ENCODE results near the gene OR6C76. TPM values are rescaled to one million over a fixed set of nuclear protein-coding genes. Genes with fewer than 3 reads are reported as not detected.

The OR6C76 gene
- not detected in 2 replicates for total RNA-seq (2021; fragmentation: NEBNext Ultra II Directional; extraction: Animal tissue kit (Norgen Biotek cat#: 25700))
- not detected in 2 replicates for polyA plus RNA-seq (2011; rRNA removed)
- not detected for polyA plus RNA-seq (2011; cell fraction: cytosol; rRNA removed)
- not detected for polyA plus RNA-seq (2011; cell fraction: nucleus; rRNA removed)
- polyA plus RNA-seq (2012, experiment 1 of 2) = not detected in 4 replicates
- not detected for polyA plus RNA-seq (2012, experiment 2 of 2)
- not detected for polyA plus RNA-seq (2013, experiment 1 of 2)
- polyA plus RNA-seq (2013, experiment 2 of 2) = not detected
- not detected in 2 replicates for polyA minus RNA-seq (2011; rRNA and poly(A)+ RNA removed)
- not detected for polyA minus RNA-seq (2011; cell fraction: cytosol; rRNA and poly(A)+ RNA removed)
- polyA minus RNA-seq (2011; cell fraction: nucleus; rRNA and poly(A)+ RNA removed) = not detected
- long read RNA-seq, experiment 1 = 0 reads
- long read RNA-seq, experiment 2 = 0 reads

- Histone ChIP-seq H3K79me1 (ENCODE audit: low read depth, low read length) (no peaks in the 10 kb centered on the region), H4K20me1 (replicated peaks in 1 of 2; ENCODE audit: control insufficient read depth in 1 of 2, insufficient read depth in 2 of 2, low read length in 2 of 2) (no peaks in the 10 kb centered on the region), H2BK20ac (ENCODE audit: low read length) (no peak within 1 kb of the TSS), H3K4me1 (replicated peaks in 1 of 4; ENCODE audit: control insufficient read depth in 3 of 4, insufficient read depth in 4 of 4, low read length in 3 of 4) (peaks cover 0 to 8% (median 2%) of the 10 kb centered on the region in 4 experiments; a peak in 3 of 7 replicates), H3K14ac (ENCODE audit: insufficient read length) (no peak within 1 kb of the TSS), H4K91ac (replicated peaks; ENCODE audit: insufficient read length, low read length) (no peak within 1 kb of the TSS), H3K9ac (replicated peaks in 1 of 4; ENCODE audit: extremely low read depth in 1 of 4, low read depth in 3 of 4, low read length in 3 of 4) (no peak within 1 kb of the TSS), H2BK12ac (ENCODE audit: low read depth, low read length) (no peak within 1 kb of the TSS), H2BK120ac (replicated peaks; ENCODE audit: low read depth, low read length) (no peak within 1 kb of the TSS), H2BK15ac (ENCODE audit: low read length) (0 out of 2 replicates have a peak within 1 kb of the TSS, but pooled peaks have one; percentile 74), H2BK5ac (ENCODE audit: low read depth, low read length) (no peak within 1 kb of the TSS), H3K23me2 (ENCODE audit: low read depth, low read length) (no peaks in the 10 kb centered on the region), H3K27me3 (replicated peaks in 1 of 4; ENCODE audit: control insufficient read depth in 3 of 4, extremely low read depth in 1 of 4, insufficient read depth in 3 of 4, low read length in 3 of 4) (no peaks in the 10 kb centered on the region), H3K4me3 (ENCODE audit: extremely low read depth in 1 of 4, insufficient read depth in 2 of 4, low read depth in 3 of 4, low read length in 4 of 4) (no peak within 1 kb of the TSS), H4K8ac (ENCODE audit: extremely low read depth, insufficient read depth, low read length) (no peak within 1 kb of the TSS), H2AFZ (ENCODE audit: low read length) (peak within 1 kb of the TSS; percentile 27; the same call in 1 of the 2 replicates), H3K56ac (replicated peaks; ENCODE audit: insufficient read length, low read depth, low read length) (no peak within 1 kb of the TSS), H3K36me3 (ENCODE audit: control insufficient read depth in 2 of 4, insufficient read depth in 4 of 4, low read length in 3 of 4) (no peaks in the 10 kb centered on the region), H4K5ac (ENCODE audit: insufficient read length, low read depth, low read length) (no peak within 1 kb of the TSS), H3K79me2 (ENCODE audit: control insufficient read depth in 1 of 2, insufficient read depth in 2 of 2, low read length in 2 of 2) (no peaks in the 10 kb centered on the region), H3K9me3 (ENCODE audit: insufficient read depth in 2 of 2, low read depth in 1 of 2, low read length in 1 of 2) (no peaks in the 10 kb centered on the region), H3K23ac (ENCODE audit: insufficient read length) (no peak within 1 kb of the TSS), H3K27ac (ENCODE audit: low read depth, low read length) (no peak within 1 kb of the TSS), H3K4ac (replicated peaks; ENCODE audit: insufficient read length, low read depth, low read length) (no peak within 1 kb of the TSS), H3K4me2 (ENCODE audit: insufficient read depth in 1 of 2, low read depth in 2 of 2, low read length in 2 of 2) (no peak within 1 kb of the TSS), H2AK5ac (ENCODE audit: low read depth, low read length) (no peak within 1 kb of the TSS), H3K18ac (ENCODE audit: extremely low read depth, low read length) (no peak within 1 kb of the TSS)
- FAIRE-seq (no peak), DNase-seq (ENCODE audit: low read depth in 1 of 2, low spot score in 2 of 2) (no peak)
- TF ChIP-seq NANOG (IDR thresholded peaks at IDR 0.05; ENCODE audit: insufficient read depth, low read depth, low read length, poor library complexity, severe bottlenecking) = no peak
- TF ChIP-seq KDM5A (IDR thresholded peaks at IDR 0.05; ENCODE audit: low read length) = no peak
- TF ChIP-seq POLR2AphosphoS5 (IDR thresholded peaks at IDR 0.05; ENCODE audit: low read depth, low read length) = no peak
- TF ChIP-seq CBX5 (IDR thresholded peaks at IDR 0.05; ENCODE audit: low read depth, low read length) = no peak
- TF ChIP-seq TEAD4 (IDR thresholded peaks at IDR 0.05; ENCODE audit: low read depth, low read length) = no peak
- TF ChIP-seq SIX5 (IDR thresholded peaks at IDR 0.05; ENCODE audit: low read depth, low read length) = no peak
- TF ChIP-seq ZNF274 (IDR thresholded peaks at IDR 0.05; ENCODE audit: borderline replicate concordance, extremely low read depth, low read length) = no peak
- WGBS, 2 experiments (ENCODE audit: extremely low coverage in 1 of 2, insufficient coverage in 1 of 2, insufficient read length in 1 of 2, insufficient replicate concordance in 2 of 2, low coverage in 1 of 2, low lambda C conversion rate in 2 of 2, missing lambda C conversion rate in 1 of 2) = 94% methylated on average over 4 of the region's 4 CpGs; no CpG with 5 or more reads in 1 of the 2 experiments
- POLR2A ChIA-PET (ENCODE audit: partially characterized antibody) = no interaction called here
- CTCF ChIA-PET (ENCODE audit: partially characterized antibody) = interaction anchor here (1.3 kb wide), 1 partner anchor 13 kb away, joined by 5 read pairs; no protein-coding TSS in a partner anchor
Measured at GRCh38 chr12:55425954-55426353, at the start of gene OR6C76. Gene OR6C76 (plus strand): TSS chr12:55426254. CDS start chr12:55426254, 0 bp downstream.

Measured in H1 (cell line).